B cell (primary cell): Measurements from ENCODE around the gene PPP2R5C. TPM values are rescaled to one million over a fixed set of nuclear protein-coding genes. Genes with fewer than 3 reads are reported as not detected.

Source experiments
- ATAC-seq: fragments of 200-7000 bp; cut with Tn5 transposase; one replicate; pipeline ENCODE4 v1.10.0; 2021; ENCODE audit warnings: low read depth, mild to moderate bottlenecking, moderate number of reproducible peaks, moderate library complexity
- CTCF ChIA-PET: fragments of 350-600 bp; sonication (Branson Sonifier 250); formaldehyde crosslinking; loops from one replicate; lab custom pipeline; 2021; ENCODE audit warnings: antibody characterized with exemption, inconsistent platforms; lab: Charles Lee
- POLR2A ChIA-PET: fragments of 350-600 bp; sonication (Branson Sonifier 250); formaldehyde crosslinking; loops from one replicate; lab custom pipeline; 2021; ENCODE audit warnings: antibody characterized with exemption; lab: Charles Lee
- DNase-seq: peaks from one replicate; pipeline ENCODE4 v3.0.0; 2013
- H2AFZ ChIP-seq: 2 replicates; pipeline ENCODE4 v1.6.1; 2012; ENCODE audit warnings: mild to moderate bottlenecking, low read depth, low read length; ENCODE audit not compliant: insufficient read depth, poor library complexity, severe bottlenecking
- H3K27ac ChIP-seq, 2 donors: 1 replicate in 1 of 2; 2 replicates in 1 of 2; pipeline ENCODE4 v1.5.1; 2012 to 2013; ENCODE audit warnings: low read length in 2 of 2, mild to moderate bottlenecking in 2 of 2, moderate library complexity in 1 of 2
- H3K27me3 ChIP-seq, 4 experiments: fragments of 200-600 bp in 1 of 4; sonication (generic) in 1 of 4; replicated peaks in 1 of 4; 1 replicate in 2 of 4; 2 replicates in 2 of 4; pipeline versions ENCODE4 v1.6.1 to v1.7.0; 2013 to 2016; ENCODE audit warnings: low read length in 3 of 4, mild to moderate bottlenecking in 2 of 4, mixed read lengths in 1 of 4, moderate library complexity in 1 of 4; ENCODE audit not compliant: insufficient read depth in 4 of 4, control insufficient read depth in 3 of 4; ENCODE audit errors: control extremely low read depth in 1 of 4
- H3K36me3 ChIP-seq, 2 experiments: replicated peaks in 1 of 2; 1 replicate in 1 of 2; 2 replicates in 1 of 2; pipeline versions ENCODE4 v1.6.1 to v1.7.1; 2013; ENCODE audit warnings: low read length in 1 of 2; ENCODE audit not compliant: insufficient read depth in 2 of 2, control insufficient read depth in 1 of 2; ENCODE audit errors: control extremely low read depth in 1 of 2, extremely low read depth in 1 of 2
- H3K4me1 ChIP-seq, 2 donors: fragments of 200-600 bp in 1 of 2; sonication (generic) in 1 of 2; 1 replicate in 1 of 2; 2 replicates in 1 of 2; pipeline versions ENCODE4 v1.5.1 to v1.6.1; 2013 to 2017; ENCODE audit warnings: low read length in 2 of 2; ENCODE audit not compliant: control insufficient read depth in 2 of 2, insufficient read depth in 2 of 2
- H3K4me2 ChIP-seq: replicated peaks from 2 replicates; pipeline ENCODE3; 2012; ENCODE audit warnings: mild to moderate bottlenecking, low read depth, low read length; ENCODE audit not compliant: poor library complexity, severe bottlenecking
- H3K4me3 ChIP-seq, 5 experiments: fragments of 200-600 bp in 1 of 5; sonication (generic) in 1 of 5; 1 replicate in 3 of 5; 2 replicates in 2 of 5; pipeline versions ENCODE4 v1.5.1 to v1.7.0; 2011 to 2016; ENCODE audit warnings: low read length in 4 of 5, mild to moderate bottlenecking in 4 of 5, low read depth in 2 of 5, control low read depth in 1 of 5, moderate library complexity in 1 of 5; ENCODE audit not compliant: insufficient read depth in 1 of 5; ENCODE audit errors: control extremely low read depth in 1 of 5, extremely low read depth in 1 of 5
- H3K79me2 ChIP-seq: fragments of 200-600 bp; sonication (generic); one replicate; pipeline ENCODE4 v1.6.0; 2016; ENCODE audit warnings: low read length; ENCODE audit not compliant: control insufficient read depth, insufficient read depth
- H3K9ac ChIP-seq: fragments of 200-600 bp; sonication (generic); 2 replicates; pipeline ENCODE4 v1.6.1; 2017; ENCODE audit warnings: mild to moderate bottlenecking, low read length, moderate library complexity
- H3K9me3 ChIP-seq, 3 donors: one replicate each; pipeline versions ENCODE4 v1.6.1 to v1.7.1; 2013; ENCODE audit warnings: low read length in 2 of 3; ENCODE audit not compliant: control insufficient read depth in 2 of 3, insufficient read depth in 1 of 3; ENCODE audit errors: control extremely low read depth in 1 of 3
- H4K20me1 ChIP-seq: 2 replicates; pipeline ENCODE4 v1.6.0; 2012; ENCODE audit warnings: mild to moderate bottlenecking, low read length; ENCODE audit not compliant: insufficient read depth, control insufficient read depth, poor library complexity, severe bottlenecking
- H3K27ac Mint-ChIP-seq: one replicate; pipeline ENCODE4 v1.8.0; 2021; ENCODE audit warnings: mixed read lengths
- H3K27me3 Mint-ChIP-seq: one replicate; pipeline ENCODE4 v1.8.0; 2021; ENCODE audit warnings: mixed read lengths
- H3K4me1 Mint-ChIP-seq: one replicate; pipeline ENCODE4 v1.8.0; 2021; ENCODE audit warnings: mixed read lengths
- H3K4me3 Mint-ChIP-seq: one replicate; pipeline ENCODE4 v1.8.0; 2021; ENCODE audit warnings: mixed read lengths
- H3K9me3 Mint-ChIP-seq: one replicate; pipeline ENCODE4 v1.8.0; 2022; ENCODE audit warnings: mixed read lengths; ENCODE audit not compliant: insufficient read depth
- EZH2 ChIP-seq: IDR thresholded peaks from 2 replicates; pipeline ENCODE4 v1.6.1; 2012; ENCODE audit warnings: borderline replicate concordance, low read depth, mild to moderate bottlenecking, moderate library complexity, low read length; ENCODE audit not compliant: insufficient read depth, poor library complexity, severe bottlenecking
- WGBS: methylation state at CpG from one replicate; pipeline ENCODE4 v1.1.5; 2013; ENCODE audit warnings: missing lambda C conversion rate; ENCODE audit not compliant: insufficient coverage; 5-methylcytosine and 5-hydroxymethylcytosine counted together
- intact Hi-C: fragments of 100-400 bp; cut with micrococcal nuclease; formaldehyde crosslinking; loops from one replicate; pipeline ENCODE4 v1.10.0; 2022
- polyA plus RNA-seq: library from polyadenylated mRNA; depleted of rRNA; stranded (reverse); fragments of >200 nt; gene quantifications from 2 replicates; pipeline ENCODE4 v1.2.3, GENCODE V29; 2012
- total RNA-seq, 2 donors: library from RNA; stranded (reverse); fragments of 120-200 nt in 1 of 2; gene quantifications; 1 replicate in 1 of 2; 2 replicates in 1 of 2; pipeline versions ENCODE4 v1.2.3 to v1.2.4, GENCODE V29; 2013 to 2022
- TF ChIP-seq, protein P1 (sequence below): fragments of 200-600 bp; IDR thresholded peaks from one replicate; pipeline ENCODE4 v1.8.0; 2022; ENCODE audit warnings: antibody characterized with exemption, mild to moderate bottlenecking

PPP2R5C gene
- total and polyA plus RNA-seq, 2 donors (not counting 1 experiment from before 2014, with no cell fraction given), result 91.7 to 330 TPM

DNA sequence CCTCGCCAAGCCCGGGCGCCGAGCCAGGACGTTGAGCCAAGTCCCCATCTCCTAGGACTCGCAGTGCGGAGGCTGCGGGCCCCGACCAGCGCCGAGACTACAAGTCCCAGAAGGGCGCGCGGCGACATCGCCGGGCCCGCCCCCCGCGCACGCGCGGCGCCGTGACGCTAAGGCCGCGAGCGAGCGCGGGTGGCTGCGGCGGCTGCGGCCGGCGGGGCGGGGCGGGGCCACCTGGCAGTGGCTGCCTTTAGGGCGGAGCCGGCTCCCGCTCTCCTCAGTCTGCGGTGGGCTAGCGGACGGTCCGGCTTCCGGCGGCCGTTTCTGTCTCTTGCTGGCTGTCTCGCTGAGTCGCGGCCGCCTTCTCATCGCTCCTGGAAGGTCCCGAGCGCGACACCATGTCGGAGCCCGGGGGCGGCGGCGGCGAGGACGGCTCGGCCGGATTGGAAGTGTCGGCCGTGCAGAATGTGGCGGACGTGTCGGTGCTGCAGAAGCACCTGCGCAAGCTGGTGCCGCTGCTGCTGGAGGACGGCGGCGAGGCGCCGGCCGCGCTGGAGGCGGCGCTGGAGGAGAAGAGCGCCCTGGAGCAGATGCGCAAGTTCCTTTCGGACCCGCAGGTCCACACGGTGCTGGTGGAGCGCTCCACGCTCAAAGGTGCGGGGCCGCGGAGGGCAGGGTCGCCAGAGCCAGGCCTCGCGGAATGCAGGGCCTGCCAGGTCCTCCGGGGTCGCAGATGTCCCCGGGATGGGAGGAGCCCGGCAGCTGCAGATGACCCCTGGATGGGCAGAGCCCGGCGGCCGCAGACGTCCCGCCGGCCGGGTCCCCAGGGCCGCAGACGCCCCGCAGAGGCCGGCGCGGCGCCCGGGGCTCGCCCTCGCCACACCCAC lies 203.0 kb downstream of the PPP2R5C start, which contains the start of gene DYNC1H1:
DYNC1H1 (plus strand) TSS at position 277 of the 884 bp plus-strand sequence; CDS start at position 396, 119 bp downstream.
- POLR2A ChIA-PET, result interaction anchor here (0.6 to 2.3 kb wide), 4 partner anchors 16 to 204 kb away, joined by 3 to 6 read pairs (median 4); no protein-coding TSS in a partner anchor
- peaks cover 14% of the 10 kb centered on the region for H4K20me1 ChIP-seq
- H3K4me2 ChIP-seq, result peak within 1 kb of the TSS; percentile 88
- Mint-ChIP-seq H3K4me1 (peaks cover 42% of the 10 kb centered on the region), H3K4me3 (peak within 1 kb of the TSS; percentile 96), H3K27ac (peak within 1 kb of the TSS; percentile 94), H3K27me3 (no peaks in the 10 kb centered on the region), H3K9me3 (no peaks in the 10 kb centered on the region)
- peaks cover 51% of the 10 kb centered on the region for H3K79me2 ChIP-seq
- intact Hi-C loops, result loop anchor here (1.0 to 5.0 kb wide), 11 partner anchors 16 to 1093 kb away; partner anchors contain the start of genes CDC42BPB and WDR20
- peaks cover under 1 to 5% of the 10 kb centered on the region in 2 experiments for H3K36me3 ChIP-seq
- peak within 1 kb of the TSS; percentile 89 for H3K9ac ChIP-seq
- CTCF ChIA-PET, result interaction anchor here (0.6 to 1.7 kb wide), 4 partner anchors 42 to 257 kb away, joined by 3 to 7 read pairs (median 4); no protein-coding TSS in a partner anchor
- H2AFZ ChIP-seq, result peak within 1 kb of the TSS; percentile 81
- H3K4me1 ChIP-seq, result peaks cover 12 to 22% of the 10 kb centered on the region in 2 donors
- no peaks in the 10 kb centered on the region for H3K27me3 ChIP-seq
- H3K27ac ChIP-seq, result peak within 1 kb of the TSS; percentile 72 to 82
- peak within 1 kb of the TSS; percentile 46 to 97 (median 93) for H3K4me3 ChIP-seq
- no peaks in the 10 kb centered on the region for H3K9me3 ChIP-seq
- WGBS, result under 1% methylated on average over 115 of the region's 115 CpGs
- peak; percentile 94 for DNase-seq
- TF ChIP-seq EZH2, result no peak
- TF ChIP-seq, protein P1, sequence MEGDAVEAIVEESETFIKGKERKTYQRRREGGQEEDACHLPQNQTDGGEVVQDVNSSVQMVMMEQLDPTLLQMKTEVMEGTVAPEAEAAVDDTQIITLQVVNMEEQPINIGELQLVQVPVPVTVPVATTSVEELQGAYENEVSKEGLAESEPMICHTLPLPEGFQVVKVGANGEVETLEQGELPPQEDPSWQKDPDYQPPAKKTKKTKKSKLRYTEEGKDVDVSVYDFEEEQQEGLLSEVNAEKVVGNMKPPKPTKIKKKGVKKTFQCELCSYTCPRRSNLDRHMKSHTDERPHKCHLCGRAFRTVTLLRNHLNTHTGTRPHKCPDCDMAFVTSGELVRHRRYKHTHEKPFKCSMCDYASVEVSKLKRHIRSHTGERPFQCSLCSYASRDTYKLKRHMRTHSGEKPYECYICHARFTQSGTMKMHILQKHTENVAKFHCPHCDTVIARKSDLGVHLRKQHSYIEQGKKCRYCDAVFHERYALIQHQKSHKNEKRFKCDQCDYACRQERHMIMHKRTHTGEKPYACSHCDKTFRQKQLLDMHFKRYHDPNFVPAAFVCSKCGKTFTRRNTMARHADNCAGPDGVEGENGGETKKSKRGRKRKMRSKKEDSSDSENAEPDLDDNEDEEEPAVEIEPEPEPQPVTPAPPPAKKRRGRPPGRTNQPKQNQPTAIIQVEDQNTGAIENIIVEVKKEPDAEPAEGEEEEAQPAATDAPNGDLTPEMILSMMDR, result no peak
- peak; percentile 90 for ATAC-seq
